Activated CD8-positive, alpha-beta memory T cell treated with anti-CD3 and anti-CD28 coated beads, Interleukin-2, amount 50 U/mL, for 1 hour (primary cell): Measurements from ENCODE around the gene ENTPD3.

Experiments
- DNase-seq: peaks from one replicate; pipeline ENCODE4 v3.0.0-alpha.2; 2020; ENCODE audit errors: extremely low read depth

Gene ENTPD3

DNA sequence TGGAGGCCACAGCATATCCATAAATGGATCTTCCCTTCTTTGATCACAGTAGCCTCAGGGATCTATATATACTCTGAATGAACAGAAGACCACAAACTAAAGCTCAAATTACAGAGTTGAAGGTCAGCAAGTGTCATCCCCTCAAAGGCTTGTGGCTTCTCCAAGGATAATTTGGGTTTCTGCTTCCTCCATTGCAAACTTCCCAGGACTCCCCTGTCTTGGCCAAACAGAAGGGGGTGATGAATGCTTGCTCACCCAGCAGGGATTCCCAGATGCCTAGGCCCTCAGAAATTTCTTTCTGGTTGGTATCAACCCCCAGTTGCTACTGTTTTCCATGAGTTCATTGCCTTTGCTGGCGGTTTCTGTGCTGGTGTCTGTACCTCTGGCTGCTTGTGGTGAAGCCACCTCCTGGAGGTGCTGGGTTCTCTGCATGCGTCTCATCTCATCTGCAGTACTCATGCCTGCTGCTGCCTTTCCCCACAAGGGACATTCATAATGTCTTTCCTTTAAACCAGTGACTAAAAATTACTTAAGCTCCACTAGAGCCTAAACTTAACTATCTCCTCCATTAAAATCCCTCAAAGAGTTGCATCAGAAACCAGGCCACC is 17.7 kb downstream of the ENTPD3 start:
- no peak for DNase-seq

- DNase-seq = no peak
These were observed 20.0 kb downstream of the ENTPD3 start for GRCh38 chr3:40407007-40407406.

DNA sequence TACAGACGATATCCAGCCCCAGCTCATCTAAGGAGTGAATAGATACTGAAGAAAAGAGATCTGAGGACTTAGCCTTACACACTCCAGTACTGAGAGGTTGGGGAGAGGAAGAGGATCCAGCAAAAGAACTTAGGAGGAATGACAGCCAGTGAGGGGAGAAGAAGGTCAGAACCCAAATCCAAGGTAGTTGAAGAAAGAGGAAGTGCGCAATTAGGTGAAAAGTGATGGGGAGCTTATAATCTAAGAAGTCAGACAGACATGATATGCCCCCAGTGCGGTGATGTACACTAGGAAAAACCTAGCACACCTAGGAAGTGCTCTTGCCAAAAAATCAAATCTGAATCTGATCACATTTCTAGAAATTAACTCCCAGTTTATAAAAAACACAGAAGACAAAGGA is 20.6 kb downstream of the ENTPD3 start:
- DNase-seq = no peak

- DNase-seq = no peak
These were observed 27.3 kb downstream of the ENTPD3 start for GRCh38 chr3:40414270-40414669.

DNA sequence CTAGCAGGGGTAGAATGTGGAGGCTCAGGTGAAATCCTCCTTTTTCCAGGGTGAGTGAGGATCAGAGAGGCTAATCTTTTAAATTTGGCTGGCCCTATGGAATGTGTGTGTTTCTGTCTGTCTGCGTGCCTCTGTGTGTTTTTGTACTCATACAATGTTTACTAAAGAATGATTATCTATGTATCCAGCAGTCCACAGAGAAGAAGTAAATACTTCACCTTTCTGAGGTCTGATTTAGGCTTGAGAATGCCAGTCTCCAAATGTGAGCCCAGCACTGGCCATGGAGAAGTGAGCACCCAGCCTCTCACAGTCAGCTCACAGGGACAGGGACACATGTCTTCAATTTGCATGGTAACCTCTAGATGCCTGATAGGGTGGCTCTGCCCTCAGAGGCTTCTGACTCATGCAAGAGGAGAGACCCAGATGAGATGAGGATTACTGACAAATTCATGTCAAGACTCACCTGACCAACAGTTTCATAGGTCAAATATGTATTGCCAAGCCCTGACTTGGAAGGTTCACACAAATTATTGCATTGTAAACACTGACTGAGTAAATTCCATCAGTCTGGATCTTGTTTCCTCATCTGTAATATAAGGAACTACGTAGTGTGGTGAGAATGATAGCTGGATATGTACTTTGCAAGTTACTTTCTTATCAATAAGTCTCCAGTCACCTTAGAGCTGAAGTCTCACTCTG is 31.0 kb downstream of the ENTPD3 start:
- DNase-seq = no peak

DNA sequence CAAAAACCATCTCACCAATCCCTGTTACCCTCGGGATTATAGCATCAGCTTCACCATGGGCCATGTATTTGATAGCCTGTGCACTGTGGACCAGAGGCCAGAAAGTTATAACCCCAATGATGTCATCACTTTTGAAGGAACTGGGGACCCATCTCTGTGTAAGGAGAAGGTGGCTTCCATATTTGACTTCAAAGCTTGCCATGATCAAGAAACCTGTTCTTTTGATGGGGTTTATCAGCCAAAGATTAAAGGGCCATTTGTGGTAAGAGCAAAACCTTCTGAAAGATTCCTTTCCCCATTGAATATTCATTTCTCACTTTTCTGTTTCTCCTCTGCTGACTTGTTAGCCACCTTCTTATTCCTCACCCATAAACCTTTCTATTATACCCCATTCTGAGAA is 35.9 kb downstream of the ENTPD3 start:
- DNase-seq = no peak

DNA sequence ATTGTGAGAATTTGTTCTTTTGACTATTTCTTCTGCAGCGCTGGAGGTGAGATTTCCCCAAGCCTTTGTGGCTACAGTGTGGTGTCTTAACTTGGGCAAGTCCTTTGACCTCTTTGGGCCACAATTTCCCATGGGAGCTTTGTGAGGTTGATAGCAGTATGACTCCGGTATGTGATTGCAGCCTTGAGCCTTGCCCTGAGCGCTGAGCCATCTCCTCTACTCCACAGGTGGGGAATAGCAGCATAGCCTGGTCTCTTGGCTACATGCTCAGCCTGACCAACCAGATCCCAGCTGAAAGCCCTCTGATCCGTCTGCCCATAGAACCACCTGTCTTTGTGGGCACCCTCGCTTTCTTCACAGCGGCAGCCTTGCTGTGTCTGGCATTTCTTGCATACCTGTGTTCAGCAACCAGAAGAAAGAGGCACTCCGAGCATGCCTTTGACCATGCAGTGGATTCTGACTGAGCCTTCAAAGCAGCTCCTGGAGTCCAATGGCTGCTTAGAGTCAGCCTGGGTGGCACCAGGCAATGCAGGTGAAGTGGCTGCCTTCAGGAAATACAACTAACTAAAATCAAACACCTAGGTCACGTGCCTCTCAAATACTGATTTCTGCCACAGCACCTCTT is 40.2 kb downstream of the ENTPD3 start:
- DNase-seq = no peak

DNA sequence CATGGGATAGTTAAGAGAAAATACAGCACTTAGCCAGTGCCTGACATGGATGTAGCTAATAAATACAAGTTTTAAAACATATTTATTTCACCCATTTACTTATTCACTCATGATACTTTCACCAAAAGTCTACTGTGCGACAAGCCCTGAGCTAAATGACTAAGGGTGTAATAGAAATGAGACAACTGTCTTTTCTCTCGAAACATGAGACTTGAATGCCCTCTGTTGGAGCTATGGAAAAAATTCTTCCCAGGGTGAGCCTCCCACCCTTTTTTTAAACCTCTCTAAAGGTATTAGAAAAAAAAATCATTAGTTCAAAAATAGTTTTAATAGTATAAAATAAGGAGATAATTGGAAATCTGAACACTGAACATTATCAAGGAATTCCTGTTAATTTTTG is 45.8 kb downstream of the ENTPD3 start:
- DNase-seq = no peak

GRCh38 chr3:40437889-40438288 is 50.9 kb downstream of the ENTPD3 start:
- no peak for DNase-seq

- no peak for DNase-seq
These were observed 58.1 kb downstream of the ENTPD3 start for GRCh38 chr3:40445062-40445461.

GRCh38 chr3:40445880-40446279 is 58.9 kb downstream of the ENTPD3 start:
- DNase-seq = no peak

DNA sequence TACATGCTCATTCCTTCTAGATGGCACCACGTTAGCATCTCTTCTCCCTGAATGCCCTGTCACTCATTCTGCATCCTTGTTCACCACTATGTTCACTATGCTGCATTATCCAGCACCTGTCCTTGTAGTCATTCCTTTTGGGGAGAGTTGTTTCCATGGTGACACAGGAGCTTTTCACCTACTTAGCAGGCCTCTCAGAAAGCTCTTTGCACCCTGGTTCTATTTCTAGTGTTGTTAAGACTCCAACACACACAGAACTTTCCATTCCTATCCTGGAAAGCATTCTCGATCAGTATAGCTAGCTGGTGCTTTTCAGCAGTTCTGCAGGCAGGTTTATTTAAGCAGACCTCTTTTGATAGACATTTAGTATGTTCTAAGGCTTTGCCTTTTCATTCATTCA is 63.5 kb downstream of the ENTPD3 start:
- DNase-seq = no peak

DNA sequence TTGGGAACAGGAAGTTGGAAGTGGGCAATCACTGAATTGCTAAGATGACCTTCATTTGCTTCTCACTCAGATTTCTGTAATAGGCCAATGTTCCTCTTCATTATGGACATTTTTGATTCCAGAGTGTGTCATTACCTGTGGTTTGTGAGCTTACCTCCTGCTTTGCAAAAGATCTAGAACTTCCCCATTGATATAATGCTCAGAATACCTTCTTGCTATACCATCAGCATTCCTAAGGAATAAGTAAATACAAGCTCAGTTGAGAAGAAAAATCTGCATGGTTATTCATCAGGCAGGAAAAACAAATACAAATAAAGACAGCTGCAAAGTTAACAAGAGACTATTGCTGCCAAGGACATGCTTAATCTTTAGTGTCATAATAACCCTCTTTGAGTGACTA is 64.6 kb downstream of the ENTPD3 start:
- DNase-seq = no peak

DNA sequence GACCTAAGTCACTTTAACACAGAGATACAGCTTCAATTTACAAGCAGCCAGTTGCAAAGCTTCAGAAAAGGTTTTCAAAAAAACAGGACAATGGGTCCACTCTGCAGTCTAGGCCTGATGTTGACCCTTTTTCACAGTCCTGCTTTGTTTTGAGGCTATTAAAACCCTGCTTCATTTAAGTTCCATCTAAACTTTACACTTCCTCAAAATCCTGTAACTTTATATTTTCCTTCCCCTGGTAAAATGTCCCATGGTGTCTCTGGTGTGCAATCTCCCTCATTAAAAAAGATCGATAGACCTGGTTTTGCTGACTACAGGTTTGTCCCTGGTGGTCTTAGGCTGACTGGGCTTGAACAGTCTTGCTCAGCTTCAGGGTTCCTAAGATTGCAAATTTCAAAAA is 65.1 kb downstream of the ENTPD3 start:
- no peak for DNase-seq

DNA sequence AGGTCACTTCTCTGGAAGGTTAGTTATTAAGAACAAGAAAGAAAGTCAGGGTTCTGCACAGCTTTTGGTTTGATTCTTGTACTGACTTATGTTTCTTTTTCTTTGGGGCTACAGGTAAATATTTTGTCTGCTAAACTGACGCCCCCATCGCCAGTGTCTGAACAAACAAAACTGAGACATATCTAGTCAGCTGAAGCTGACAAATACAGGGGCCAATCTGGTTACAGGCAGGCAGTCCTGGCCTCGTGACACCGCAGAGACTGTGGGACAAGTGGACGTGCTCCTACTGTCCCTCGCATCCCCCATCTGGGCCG is 65.5 kb downstream of the ENTPD3 start:
- no peak for DNase-seq

DNA sequence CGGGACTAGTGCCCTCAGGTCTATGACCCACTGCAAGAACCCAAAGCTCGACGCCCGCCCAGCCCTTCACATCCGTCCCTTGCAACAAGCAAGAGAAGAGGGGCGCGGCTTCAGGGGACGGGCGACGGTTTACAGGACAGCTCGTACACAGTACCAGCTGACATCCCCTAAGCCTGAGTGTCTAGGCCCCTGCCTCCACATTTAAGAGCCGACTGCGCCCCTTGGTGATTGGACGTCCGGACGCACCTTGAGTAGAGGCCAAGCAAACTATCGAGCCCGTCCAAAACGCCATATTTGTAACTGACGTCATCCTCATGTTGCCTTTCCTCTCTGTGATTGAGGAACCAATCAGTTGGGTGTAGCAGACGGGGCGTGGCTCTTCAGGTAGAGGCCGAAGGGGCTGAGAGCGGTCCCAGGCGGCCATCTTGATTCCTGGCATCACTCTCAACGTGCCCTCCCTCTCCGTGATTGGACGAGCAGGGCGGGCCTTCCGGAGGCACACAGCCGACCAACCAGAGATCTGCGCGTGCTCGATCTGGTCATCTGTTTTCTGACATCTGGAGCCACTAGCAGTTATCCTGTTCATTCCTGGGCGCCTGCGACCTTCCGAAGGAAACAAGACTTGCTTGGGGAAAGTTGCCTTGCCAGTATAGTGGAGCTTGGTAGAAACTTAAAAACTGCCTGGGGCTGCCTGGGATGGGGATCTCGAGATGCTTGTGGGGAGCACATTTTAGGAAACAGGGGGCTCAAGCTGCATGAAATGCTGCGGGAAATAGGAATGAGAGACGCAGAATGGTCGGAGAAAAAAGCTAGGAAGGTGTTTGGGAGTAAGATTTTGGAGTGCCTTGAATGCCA is 66.1 kb downstream of the ENTPD3 start:
- peak; percentile 91 for DNase-seq

GRCh38 chr3:40453933-40454332 is 66.9 kb downstream of the ENTPD3 start:
- DNase-seq = no peak

DNA sequence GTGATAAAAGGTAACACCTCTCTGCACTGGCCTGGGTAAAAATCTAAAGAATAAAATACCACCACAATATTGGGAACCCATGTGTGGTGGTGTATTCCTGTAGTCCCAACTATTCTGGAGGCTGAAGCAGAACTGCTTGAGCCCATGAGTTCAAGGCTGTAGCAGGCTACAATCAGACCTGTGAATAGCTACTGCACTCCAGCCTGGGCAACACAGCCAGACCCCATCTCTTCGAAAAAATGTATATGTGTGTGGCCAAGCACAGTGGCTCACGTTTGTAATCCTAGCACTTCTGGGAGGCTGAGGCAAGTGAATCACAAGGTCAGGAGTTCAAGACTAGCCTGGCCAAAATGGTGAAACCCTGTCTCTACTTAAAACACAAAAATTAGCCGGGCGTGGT is 68.3 kb downstream of the ENTPD3 start:
- DNase-seq = no peak

- no peak for DNase-seq
These were observed 69.4 kb downstream of the ENTPD3 start for GRCh38 chr3:40456279-40456939.

GRCh38 chr3:40456940-40457823 is 70.2 kb downstream of the ENTPD3 start, which contains the start of gene RPL14:
RPL14 (plus strand) TSS chr3:40457339; CDS start chr3:40457472, 133 bp downstream.
- DNase-seq = peak; percentile 89

- no peak for DNase-seq
These were observed 71.5 kb downstream of the ENTPD3 start for GRCh38 chr3:40458473-40458872.
